Measurements from ENCODE around the gene SCAMP4.

SCAMP4 gene

DNA sequence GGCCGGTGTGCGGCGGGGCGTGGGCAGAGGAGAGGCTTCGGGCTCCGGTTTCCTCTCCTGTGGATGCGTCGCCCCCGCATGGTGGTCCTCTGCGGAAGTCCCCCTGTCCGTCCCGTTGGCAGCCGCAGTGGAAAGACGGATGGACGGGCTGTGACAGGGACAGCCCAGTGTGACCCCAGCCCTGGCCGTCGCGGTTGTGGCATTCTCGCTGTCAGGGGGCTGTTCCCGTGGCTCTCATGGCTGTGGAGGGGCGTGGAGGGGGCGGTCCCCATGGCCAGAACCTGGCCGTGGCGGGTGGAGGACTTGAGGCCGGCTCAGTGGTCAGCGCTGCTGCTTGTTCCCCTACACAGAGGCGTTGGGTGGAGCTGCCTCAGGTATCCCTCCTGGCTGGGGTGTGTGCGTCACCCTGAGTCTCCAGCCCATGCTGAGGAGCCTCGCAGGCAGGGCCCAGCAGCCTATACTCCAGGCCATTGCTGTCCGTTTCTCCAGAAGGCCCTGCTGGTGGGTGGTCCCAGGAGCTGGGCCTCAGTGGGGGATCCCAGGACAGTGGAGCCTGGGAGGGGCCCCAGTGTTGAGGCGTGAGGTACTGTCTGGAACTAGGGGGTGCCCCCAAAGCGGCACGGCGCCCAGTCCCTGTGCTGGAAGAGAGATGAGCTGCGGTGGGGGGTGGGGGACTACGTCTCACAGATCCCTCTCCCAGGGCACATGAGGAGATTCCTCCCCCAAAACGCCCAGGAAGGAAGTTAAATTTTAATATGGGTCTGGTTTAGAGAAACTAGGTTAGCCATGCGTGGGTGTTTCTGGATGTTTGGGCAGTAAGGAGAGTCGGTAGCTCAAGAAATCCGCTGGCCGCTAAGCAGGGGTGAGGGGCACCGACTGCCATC is 56.0 kb downstream of the SCAMP4 start:
- no peak for DNase-seq

DNA sequence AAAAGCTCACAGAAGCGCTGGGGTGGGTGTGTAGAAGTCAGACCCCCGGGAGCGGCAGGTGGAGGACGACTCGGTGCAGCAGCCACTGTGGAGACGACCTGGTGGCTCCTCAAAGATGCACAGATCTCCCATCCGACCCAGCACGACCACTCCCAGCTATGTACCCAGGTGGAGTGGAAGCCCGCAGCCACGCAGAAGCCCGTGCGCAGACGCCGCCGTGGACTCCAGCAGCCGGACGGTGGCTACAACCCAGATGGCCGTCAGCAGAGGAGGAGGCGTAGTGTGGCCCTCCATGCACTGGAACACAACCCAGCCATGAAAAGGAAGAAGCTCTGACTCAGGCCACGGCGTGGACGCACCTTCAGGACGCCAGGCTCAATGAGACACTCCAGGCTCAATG is 57.5 kb downstream of the SCAMP4 start:
- DNase-seq: no peak

DNA sequence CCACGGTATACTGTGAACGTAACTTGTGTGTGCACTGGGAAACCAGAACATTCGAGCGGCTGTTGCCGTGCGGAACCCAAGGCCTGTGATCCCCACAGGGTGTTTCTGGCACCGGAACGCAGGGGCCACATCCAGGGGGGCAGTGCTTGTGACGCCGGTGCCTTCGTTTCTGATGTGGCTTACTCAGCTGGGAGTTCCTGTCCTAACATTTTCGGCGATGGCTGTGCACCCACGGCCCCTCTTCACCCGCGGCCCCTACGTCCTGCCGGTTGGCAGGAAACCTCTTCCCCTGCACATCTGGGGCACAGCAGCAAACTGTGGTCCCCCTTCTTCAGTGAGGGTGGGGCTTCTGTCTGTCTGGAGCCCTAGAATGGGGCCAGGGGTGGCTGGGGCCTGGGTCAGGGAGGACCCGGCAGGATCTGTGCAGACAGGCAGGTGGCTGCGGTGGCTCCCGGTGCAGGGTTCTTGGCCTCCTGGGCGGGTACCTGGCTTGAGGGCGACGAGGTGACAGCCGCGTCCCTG is 61.9 kb downstream of the SCAMP4 start:
- DNase-seq: peak; percentile 47

DNA sequence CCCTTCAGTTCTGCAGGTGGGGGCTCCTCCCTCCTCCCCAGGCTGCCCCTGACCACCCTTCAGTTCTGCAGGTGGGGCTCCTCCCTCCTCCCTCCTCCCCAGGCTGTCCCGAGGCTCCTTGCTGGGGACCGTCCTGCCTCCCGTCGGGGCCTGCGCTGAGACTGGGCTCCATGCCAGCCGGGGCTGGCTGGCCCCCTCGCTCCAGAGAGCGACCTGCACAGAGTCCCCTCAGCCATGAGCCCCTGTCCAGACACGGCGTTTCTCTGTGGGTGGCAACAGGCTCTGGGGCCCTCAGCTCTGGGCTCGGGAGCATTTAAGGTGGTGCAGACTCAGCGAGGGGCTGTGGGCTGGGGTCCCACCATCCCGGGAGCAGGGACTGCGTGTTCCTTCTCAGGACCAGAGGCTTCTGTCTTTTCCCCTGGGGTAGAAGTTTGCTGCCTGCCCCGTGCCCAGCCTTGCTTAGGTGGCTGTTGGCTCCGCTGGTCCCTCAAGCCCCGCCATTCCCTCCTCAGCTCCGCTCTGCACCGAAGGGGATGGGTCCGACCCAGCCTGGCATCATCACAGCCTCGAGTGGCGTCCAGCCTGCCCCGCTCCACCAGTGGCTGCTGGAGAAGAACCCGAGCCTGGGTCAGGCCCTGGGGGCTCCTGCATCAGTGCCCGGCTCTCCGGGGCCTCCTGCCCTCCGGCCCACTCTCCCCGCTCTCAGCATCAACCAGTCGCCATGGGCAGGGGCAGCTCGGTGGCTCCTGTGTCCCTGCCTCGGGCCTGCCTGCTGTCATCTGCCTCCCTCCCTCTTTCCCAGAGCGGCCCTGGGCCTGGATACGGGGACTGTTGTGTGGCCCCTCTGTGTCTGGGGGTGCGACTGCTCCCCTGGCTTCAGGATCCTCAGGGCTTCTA is 63.3 kb downstream of the SCAMP4 start:
- DNase-seq: no peak

DNA sequence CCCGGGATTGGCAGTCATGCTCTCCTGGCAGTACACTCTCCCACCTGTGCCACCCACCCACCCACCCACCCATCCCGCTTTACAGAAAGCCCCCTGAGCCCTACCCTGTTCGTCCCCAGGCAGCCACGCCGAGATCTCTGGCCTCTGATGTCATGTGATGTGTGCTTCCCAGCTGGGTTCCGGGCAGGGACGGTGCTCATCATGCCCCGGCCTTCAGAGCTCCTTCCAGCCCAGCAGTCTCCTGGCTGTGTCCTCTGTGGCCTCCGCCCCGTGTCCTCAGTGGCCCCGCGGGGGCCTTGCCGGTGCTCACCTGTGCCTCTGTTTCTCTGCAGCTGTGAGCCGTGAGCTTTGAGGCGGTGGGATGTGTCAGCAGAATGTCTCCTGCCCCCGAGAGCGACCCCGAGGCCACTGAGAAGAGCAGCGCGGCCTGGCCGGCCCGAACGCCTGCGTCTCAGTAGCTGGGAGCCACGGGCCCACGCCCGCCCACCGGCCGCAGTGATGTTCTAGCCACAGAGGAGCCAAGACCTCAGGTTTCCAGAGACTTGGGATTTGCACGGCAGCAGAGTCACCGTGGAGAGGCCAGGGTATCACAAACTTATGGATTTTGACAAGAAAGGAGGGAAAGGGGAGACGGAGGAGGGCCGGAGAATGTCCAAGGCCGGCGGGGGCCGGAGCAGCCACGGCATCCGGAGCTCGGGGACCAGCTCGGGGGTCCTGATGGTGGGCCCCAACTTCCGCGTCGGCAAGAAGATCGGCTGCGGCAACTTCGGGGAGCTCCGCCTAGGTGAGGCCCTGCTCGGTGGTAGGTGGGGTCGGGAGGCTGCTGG is 64.2 kb downstream of the SCAMP4 start:
- DNase-seq: no peak

DNA sequence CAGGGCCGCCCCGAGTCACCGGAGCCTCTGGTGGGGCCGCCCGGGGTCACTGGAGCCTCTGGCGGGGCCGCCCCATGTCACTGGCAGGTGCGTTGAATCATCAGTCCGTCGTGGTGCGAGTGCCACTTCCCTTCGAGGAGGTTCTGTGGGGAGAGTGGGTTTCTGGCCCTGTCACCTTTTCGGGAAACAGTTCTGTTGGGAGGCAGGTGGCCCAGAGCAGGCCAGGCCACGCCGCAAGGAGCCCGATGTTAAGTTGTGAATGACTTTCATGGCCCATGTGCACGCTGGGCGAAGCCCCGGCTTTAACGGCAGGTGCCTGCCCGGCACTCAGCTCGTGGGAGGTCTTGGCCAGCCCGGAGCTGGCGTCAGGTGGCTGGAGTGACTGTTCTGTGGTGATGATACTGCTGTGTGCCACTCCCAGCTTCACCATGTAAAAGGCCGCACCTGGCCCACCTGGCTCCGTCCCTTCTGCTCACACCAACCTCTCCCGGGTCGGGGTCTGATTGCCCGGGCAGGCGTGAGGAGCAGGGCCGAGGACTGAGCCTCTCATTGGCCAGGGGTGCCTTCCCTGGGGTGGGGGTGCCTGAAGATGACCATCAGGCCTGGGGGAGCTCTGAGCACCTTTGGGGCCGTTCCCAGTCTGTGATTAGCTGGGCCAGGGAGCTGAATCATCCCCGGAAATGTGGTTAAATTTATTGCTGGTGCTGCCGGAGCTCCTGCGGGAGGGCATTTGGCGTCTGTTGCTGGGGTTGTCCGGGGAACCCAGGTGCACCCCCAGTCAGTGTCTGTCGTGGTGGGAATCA is 65.0 kb downstream of the SCAMP4 start:
- DNase-seq: no peak

DNA sequence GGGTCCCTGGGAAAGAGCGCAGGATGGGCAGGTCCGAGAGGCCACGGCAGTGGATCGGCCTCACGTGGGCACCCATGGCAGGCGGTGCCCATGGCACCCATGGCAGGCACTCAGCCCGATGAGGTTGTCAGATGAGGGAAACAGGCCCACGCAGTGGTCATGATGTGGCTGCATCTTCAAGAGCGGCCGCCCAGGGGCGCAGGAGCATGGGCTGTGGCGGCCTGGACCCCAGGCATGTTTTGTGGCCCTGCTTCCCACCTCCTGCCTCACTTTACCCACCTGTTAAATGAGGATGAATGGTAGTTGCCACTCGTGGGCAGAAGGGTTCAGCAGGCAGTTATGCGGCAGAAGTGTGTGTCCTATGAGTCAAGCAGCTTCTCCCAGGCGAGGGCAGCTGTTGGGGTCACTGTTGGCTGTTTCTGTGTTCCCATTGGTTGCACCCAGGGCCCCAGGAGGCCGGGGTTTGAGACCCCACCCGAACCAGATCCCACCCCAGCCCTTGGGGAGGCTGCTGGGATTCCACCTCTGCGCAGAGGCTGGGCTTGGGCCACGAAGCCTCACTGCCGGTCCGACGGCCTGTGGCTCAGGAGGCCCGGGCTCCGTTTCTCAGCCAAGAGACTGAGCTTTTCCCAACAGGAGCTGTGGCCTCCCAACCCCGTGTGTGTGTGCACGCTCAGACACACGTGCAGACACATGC is 65.8 kb downstream of the SCAMP4 start:
- no peak for DNase-seq

DNA sequence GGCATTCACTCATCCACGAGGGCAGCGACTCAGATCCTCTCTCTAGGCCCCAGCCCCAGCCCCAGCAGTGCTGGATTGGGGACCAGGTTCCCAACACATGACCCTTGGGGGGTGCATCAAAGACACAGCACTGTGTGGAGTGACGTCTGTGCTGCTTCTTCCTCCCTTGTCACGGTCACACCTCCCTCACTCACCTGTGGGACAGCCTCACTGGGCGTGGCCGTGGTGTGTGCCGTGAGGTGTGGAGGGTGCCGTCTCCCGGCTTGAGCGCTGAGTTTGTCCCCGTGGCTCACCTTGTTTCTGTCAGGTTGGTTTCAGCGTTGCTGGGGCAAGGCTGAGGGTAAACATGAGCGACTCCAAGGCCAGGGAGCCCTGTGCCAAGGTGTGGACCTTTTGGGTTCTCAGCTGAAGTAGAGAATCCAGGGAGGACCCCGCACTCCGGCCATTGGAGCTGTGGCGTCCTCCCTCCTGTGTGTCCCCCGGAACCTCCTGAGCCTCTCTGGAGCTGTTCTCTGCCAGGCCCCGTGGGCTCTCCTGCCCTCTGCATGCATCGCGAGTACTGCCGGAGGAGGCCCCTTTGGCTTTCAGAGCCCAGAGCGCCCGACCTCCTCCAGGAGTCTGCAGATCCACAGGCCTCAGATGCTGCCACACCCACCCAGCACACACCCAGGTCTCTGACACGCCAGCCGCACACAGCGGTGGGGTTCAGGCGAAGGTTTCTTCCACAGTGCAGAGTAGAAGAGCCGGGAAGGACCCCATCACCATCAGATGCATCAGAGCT is 69.4 kb downstream of the SCAMP4 start:
- DNase-seq: no peak

DNA sequence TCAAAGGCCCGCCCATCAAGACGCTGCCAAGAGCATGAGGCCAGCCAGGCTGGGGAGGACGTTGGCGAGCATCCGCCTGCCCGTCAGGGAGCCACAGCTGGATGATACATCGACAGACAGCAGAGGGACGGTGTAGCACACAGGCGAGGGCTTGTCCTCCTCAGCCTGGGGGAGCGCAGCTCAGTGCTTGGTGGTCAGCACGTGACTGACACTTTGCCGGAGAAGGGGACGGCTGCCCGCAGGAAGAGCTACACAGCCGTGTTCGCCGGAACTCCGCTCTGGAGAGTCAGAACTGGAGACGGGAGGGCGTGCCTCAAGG is 69.9 kb downstream of the SCAMP4 start:
- no peak for DNase-seq
